ENCODE results near the gene DHFR2.
"Not testable (repeated sequence)": the region's sequence is repeated elsewhere in the genome, so short reads cannot be mapped to it uniquely, and the experiment has no call there.

The DHFR2 gene

GRCh38 chr3:94063496-94064119 lies 892 bp upstream of the DHFR2 start:
- TF ChIP-seq CTCF (IDR thresholded peaks at IDR 0.05; ENCODE audit: low read depth, low read length, missing control alignments): no peak
- in situ Hi-C loops (cut with HindIII; ENCODE audit: low pct_ligation_motif_present, low sequenced_read_pairs): no loop called here
- Histone ChIP-seq H3K4me3 (ENCODE audit: low read depth, low read length) (peak overlapping the region; percentile 70), H3K27me3 (replicated peaks) (no peaks in the 10 kb centered on the region), H3K27ac (peak overlapping the region; percentile 99), H3K36me3 (replicated peaks) (no peaks in the 10 kb centered on the region)
- DNase-seq: no peak

GRCh38 chr3:94061297-94061696 lies 1.4 kb downstream of the DHFR2 start:
- in situ Hi-C loops (cut with HindIII; ENCODE audit: low pct_ligation_motif_present, low sequenced_read_pairs): no loop called here
- TF ChIP-seq CTCF (IDR thresholded peaks at IDR 0.05; ENCODE audit: low read depth, low read length, missing control alignments): no peak
- H3K27me3 ChIP-seq (replicated peaks): no peaks in the 10 kb centered on the region
- no peak overlapping the region for H3K4me3 ChIP-seq (ENCODE audit: low read depth, low read length)
- no peak overlapping the region for H3K27ac ChIP-seq
- no peaks in the 10 kb centered on the region for H3K36me3 ChIP-seq (replicated peaks)
- no peak for DNase-seq

- no peak overlapping the region for H3K4me3 ChIP-seq (ENCODE audit: low read depth, low read length)
- DNase-seq: no peak
- no peaks in the 10 kb centered on the region for H3K27me3 ChIP-seq (replicated peaks)
- no peak overlapping the region for H3K27ac ChIP-seq
- no peaks in the 10 kb centered on the region for H3K36me3 ChIP-seq (replicated peaks)
- no peak for TF ChIP-seq CTCF (IDR thresholded peaks at IDR 0.05; ENCODE audit: low read depth, low read length, missing control alignments)
- in situ Hi-C loops (cut with HindIII; ENCODE audit: low pct_ligation_motif_present, low sequenced_read_pairs): no loop called here
Observed at GRCh38 chr3:94050546-94050945, 12.2 kb downstream of the DHFR2 start.

- Histone ChIP-seq H3K36me3 (replicated peaks) (peaks cover 4% of the 10 kb centered on the region), H3K27ac (no peak overlapping the region), H3K27me3 (replicated peaks) (no peaks in the 10 kb centered on the region), H3K4me3 (ENCODE audit: low read depth, low read length) (no peak overlapping the region)
- in situ Hi-C loops (cut with HindIII; ENCODE audit: low pct_ligation_motif_present, low sequenced_read_pairs): no loop called here
- no peak for DNase-seq
- TF ChIP-seq CTCF (IDR thresholded peaks at IDR 0.05; ENCODE audit: low read depth, low read length, missing control alignments): no peak
Observed at GRCh38 chr3:94049267-94049666, 13.4 kb downstream of the DHFR2 start.

GRCh38 chr3:94046533-94046932 lies 16.2 kb downstream of the DHFR2 start:
- Histone ChIP-seq H3K4me3 (ENCODE audit: low read depth, low read length) (no peak overlapping the region), H3K27me3 (replicated peaks) (no peaks in the 10 kb centered on the region), H3K36me3 (replicated peaks) (peaks cover 4% of the 10 kb centered on the region), H3K27ac (no peak overlapping the region)
- no peak for TF ChIP-seq CTCF (IDR thresholded peaks at IDR 0.05; ENCODE audit: low read depth, low read length, missing control alignments)
- in situ Hi-C loops (cut with HindIII; ENCODE audit: low pct_ligation_motif_present, low sequenced_read_pairs): no loop called here
- no peak for DNase-seq

- H3K27me3 ChIP-seq (replicated peaks); DNase-seq; H3K27ac ChIP-seq; H3K36me3 ChIP-seq (replicated peaks); H3K4me3 ChIP-seq (ENCODE audit: low read depth, low read length); in situ Hi-C loops (cut with HindIII; ENCODE audit: low pct_ligation_motif_present, low sequenced_read_pairs): not testable (repeated sequence)
Observed at GRCh38 chr3:94044100-94044936, 18.4 kb downstream of the DHFR2 start.
